H54 (cell line): ENCODE results near the gene ABHD12B.
"Not testable (repeated sequence)": the region's sequence is repeated elsewhere in the genome, so short reads cannot be mapped to it uniquely, and the experiment has no call there.

ENCODE experiments used
- DNase-seq: peaks from one replicate; pipeline ENCODE4 v3.0.0; 2011; ENCODE audit warnings: low spot score, mixed read lengths; ENCODE audit not compliant: insufficient read length
- FAIRE-seq: peaks from 3 replicates; lab custom pipeline; 2011; peaks lifted over from hg19 to GRCh38; lab: Jason Lieb, UNC
- POLR2A ChIP-seq: IDR thresholded peaks from 2 replicates; pipeline ENCODE4 v1.6.1; 2011; ENCODE audit warnings: low read depth, mild to moderate bottlenecking, low read length

Gene ABHD12B

DNA sequence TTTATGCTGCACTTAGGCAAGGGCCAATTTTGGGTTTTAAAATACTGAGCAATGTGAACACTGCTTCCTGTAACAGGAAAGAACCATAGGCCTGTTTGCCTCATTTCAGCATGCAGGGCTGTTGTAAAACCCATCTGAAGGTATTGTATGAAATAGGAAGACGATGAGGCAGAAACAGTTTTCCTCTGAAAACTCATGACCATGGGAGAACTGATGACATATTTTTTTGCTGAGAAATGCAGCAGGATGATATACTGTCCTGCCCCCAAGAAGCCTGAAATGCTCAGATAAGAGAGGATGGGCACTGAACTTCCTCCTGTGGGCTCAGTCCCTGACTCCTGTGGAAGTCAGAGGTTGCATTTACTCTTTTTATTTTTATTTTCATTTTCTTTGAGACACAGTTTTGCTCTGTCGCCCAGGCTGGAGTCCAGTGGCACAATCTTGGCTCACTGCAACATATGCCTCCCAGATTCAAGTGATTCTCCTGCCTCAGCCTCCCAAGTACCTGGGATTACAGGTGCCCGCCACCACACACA is 55.1 kb downstream of the ABHD12B start:
- FAIRE-seq = no peak
- no peak for TF ChIP-seq POLR2A
- DNase-seq = no peak

- TF ChIP-seq POLR2A = no peak
- DNase-seq (no peak), FAIRE-seq (no peak)
Observed at GRCh38 chr14:50928002-50928635, 56.3 kb downstream of the ABHD12B start.

DNA sequence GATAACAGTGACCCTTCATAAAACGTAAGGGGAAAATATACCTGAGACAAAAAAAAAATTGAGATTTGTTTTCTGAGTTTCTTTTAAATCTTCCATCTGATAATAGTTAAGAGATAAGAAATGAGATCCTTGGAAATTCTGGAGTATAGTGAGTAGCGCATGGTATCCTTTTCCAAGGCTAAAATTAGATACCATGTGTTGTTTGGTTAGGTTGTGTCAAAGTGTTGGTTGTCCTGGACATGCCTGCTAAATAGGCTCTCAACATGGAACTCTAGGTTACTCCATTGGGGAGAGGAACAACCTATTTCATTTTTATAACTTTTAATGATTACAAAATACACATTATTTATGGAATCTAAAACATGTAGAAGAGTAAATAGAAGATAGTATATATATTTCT is 57.7 kb downstream of the ABHD12B start:
- no peak for FAIRE-seq
- TF ChIP-seq POLR2A = no peak
- DNase-seq = no peak

- no peak for TF ChIP-seq POLR2A
- FAIRE-seq (no peak), DNase-seq (no peak)
Observed at GRCh38 chr14:50931559-50931958, 59.7 kb downstream of the ABHD12B start.

DNA sequence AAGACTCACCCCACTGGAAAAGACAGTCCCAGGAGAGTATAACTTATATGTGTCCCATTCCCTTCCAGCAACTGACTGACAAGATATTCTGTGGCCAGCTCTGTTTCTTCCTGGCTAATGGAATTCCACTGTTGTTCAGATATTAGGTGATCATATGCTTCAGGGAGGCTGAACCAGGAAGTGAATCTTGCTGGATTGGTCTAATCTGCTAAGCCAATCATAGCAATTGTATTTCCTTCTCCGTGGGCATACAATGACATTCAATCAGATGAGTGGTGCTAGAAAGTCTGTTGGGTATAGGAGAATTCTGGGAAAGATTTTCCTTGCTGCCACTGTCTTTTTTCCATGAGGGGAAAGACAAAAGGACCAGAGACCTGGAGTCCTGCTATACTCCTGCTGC is 60.3 kb downstream of the ABHD12B start:
- TF ChIP-seq POLR2A = no peak
- FAIRE-seq (no peak), DNase-seq (no peak)

DNA sequence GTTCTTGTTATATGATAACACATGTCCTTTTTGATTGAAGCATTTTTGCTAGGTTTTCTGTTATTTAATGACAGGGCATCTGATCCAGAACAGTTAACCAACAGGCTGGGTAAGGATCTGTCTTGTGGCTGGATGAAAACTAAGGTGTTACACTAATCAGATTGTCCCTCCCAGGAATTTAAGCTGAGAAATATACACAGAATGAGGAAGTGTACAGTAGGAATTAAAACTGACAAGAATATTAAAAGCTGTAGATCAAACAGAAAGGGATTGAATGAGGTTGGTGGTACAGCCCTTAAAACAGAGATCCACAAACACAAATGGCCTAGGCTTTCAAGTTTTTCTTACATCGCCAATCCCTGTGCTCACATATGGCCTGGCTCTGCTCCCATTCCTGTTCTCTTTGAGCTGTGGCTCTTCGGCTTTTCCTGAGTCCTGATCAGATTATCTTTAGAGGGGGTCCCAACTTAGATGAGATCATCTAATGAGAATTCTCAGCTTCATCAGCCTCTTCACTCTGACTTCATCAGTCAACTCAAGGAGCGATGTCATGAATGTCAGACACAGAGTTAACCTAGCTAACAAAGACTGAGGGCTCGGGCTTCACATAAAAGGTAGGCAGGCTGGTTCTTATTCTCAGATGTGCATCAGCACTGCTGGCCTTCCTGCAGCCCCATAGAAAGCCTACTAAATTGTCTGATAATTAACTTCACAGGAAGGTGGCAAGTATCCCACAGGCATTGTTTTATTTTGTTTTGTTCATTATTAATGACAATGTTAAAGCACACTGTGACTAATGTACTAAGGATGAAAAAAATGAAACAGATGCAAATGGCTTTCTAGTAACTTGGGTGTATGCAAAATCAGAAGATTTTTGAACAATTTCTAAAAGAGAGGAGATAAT is 61.0 kb downstream of the ABHD12B start:
- TF ChIP-seq POLR2A = no peak
- no peak for DNase-seq
- no peak for FAIRE-seq

GRCh38 chr14:50935126-50936015 is 63.5 kb downstream of the ABHD12B start:
- no peak for TF ChIP-seq POLR2A
- FAIRE-seq (no peak), DNase-seq (no peak)

DNA sequence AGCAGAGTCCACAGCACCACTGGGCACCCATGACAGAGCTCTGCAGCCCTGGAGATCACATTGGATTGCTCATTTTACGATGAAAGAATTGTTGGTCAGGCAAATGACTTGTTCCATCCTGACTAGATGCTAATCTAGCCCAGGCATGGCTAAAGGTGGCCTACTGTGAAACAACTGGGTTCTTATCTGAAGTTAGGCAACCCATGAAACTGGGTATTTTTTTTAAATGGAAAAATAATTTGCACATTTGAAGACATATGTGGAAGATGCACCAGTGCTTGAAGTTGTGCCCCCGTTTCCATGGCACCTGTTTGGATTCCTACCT is 64.1 kb downstream of the ABHD12B start:
- no peak for TF ChIP-seq POLR2A
- no peak for FAIRE-seq
- no peak for DNase-seq

GRCh38 chr14:50936882-50937281 is 65.0 kb downstream of the ABHD12B start:
- no peak for FAIRE-seq
- no peak for TF ChIP-seq POLR2A
- no peak for DNase-seq

DNA sequence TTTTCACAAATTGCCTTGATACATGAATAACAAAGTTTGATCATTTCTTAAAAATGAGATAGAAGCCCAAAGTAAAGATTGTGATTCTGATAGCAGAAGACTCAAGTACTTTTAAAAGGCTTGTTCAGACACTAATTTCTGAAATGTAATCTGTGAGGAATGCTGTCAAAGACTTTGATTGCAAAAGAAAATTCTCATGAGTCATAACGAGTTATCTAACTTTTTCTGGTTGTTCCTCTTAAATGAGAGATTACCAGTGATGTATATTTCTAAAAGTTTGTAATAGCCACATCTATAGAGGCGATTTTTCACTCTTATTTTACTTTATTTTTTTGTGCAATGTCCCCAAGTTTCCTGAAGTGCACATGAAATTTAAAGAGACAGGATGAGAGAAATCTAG is 65.5 kb downstream of the ABHD12B start:
- DNase-seq (no peak), FAIRE-seq (no peak)

GRCh38 chr14:50937800-50938199 is 65.9 kb downstream of the ABHD12B start:
- FAIRE-seq (no peak), DNase-seq (no peak)
- TF ChIP-seq POLR2A = no peak

More for the DNA sequence above, 65.5 kb downstream of the ABHD12B start:
- TF ChIP-seq POLR2A = no peak

DNA sequence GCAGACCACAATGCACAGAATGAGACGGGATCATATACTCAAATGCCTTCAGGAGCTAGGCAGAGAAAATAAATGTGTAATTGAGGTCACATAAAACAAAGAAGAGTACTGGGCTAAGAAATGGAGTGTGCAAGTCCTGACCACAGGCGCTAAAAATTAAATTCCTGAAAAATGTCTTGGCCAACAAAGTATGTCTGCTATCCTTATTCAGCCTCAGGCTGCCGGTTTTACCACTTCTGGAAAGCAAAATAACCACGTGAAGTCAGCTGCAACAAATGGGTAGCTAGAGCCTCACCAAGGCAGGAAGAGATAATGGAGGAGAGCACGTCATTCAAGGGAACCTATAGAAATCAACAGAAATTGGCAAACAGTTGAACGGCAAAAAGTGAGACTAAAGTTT is 69.3 kb downstream of the ABHD12B start:
- FAIRE-seq (no peak), DNase-seq (no peak)
- no peak for TF ChIP-seq POLR2A

DNA sequence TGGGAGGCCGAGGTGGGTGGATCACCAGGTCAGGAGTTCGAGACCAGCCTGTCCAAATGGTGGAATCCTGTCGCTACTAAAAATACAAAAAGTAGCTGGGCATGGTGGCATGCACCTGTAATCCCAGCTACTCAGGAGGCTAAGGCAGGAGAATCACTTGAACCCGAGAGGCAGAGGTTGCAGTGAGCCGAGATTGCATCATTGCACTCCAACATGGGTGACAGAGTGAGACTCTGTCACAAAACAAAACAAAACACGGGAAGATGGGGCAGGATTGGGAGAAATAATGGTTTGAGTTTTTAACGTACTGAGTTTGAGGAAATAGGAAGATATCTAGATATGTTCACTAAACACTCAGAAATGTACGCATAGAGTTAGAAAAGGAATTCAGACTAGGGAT is 69.8 kb downstream of the ABHD12B start:
- not testable (repeated sequence) for FAIRE-seq

GRCh38 chr14:50943261-50943942 is 71.5 kb downstream of the ABHD12B start:
- TF ChIP-seq POLR2A = no peak
- DNase-seq (peak; percentile 44), FAIRE-seq (peak; percentile 87)

More for the DNA sequence above, 69.8 kb downstream of the ABHD12B start:
- DNase-seq = not testable (repeated sequence)
